GM20000 (cell line): ENCODE data around the gene ITPKC.

Source experiments
- DNase-seq: peaks from one replicate; pipeline ENCODE4 v3.0.0; 2012; ENCODE audit warnings: low spot score
- CTCF ChIP-seq: IDR thresholded peaks from 2 replicates; pipeline ENCODE4 v1.5.1; 2012; ENCODE audit warnings: mild to moderate bottlenecking, control low read depth; ENCODE audit errors: extremely low read depth, missing control alignments

Gene ITPKC

GRCh38 chr19:40705950-40706619 lies 10.8 kb upstream of the ITPKC start:
- no peak for TF ChIP-seq CTCF
- DNase-seq, result no peak

GRCh38 chr19:40707615-40708014 lies 9.3 kb upstream of the ITPKC start:
- no peak for DNase-seq
- TF ChIP-seq CTCF, result no peak

- DNase-seq, result no peak
These were observed 7.1 kb upstream of the ITPKC start for GRCh38 chr19:40709817-40710216.

GRCh38 chr19:40713939-40714338 lies 3.0 kb upstream of the ITPKC start:
- TF ChIP-seq CTCF, result no peak
- DNase-seq, result no peak

More at GRCh38 chr19:40709817-40710216, 7.1 kb upstream of the ITPKC start:
- no peak for TF ChIP-seq CTCF

- peak; percentile 95 for DNase-seq
- TF ChIP-seq CTCF, result no peak
These were observed 2.2 kb upstream of the ITPKC start for GRCh38 chr19:40714441-40715299.

GRCh38 chr19:40716031-40716481 lies 856 bp upstream of the ITPKC start:
- TF ChIP-seq CTCF, result no peak
- peak; percentile 46 for DNase-seq

GRCh38 chr19:40717325-40717879 lies 490 bp downstream of the ITPKC start:
- no peak for TF ChIP-seq CTCF
- no peak for DNase-seq
